ENCODE measurements around the gene SMAGP. TPM values are rescaled to one million over a fixed set of nuclear protein-coding genes. Genes with fewer than 3 reads are reported as not detected.
"Not testable (repeated sequence)": the region's sequence is repeated elsewhere in the genome, so short reads cannot be mapped to it uniquely, and the experiment has no call there.

Gene SMAGP
- polyA plus RNA-seq, 4 donors: 22.2 to 48.7 (median 31.2) TPM

DNA sequence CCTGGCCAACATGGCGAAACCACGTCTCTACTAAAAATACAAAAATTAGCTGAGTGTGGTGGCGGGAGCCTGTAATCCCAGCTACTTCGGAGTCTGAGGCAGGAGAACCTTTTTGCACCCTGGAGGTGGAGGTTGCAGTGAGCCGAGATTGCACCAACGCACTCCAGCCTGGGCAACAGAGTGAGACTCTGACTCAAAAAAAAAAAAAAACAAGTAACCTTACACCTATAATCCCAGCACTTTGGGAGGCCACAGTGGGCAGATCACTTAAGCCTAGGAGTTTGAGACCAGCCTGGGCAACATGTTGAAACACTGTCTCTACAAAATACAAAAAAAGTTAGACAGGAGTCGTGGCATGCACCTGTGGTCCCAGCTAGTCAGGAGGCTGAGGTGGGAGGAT is 2.6 kb upstream of the SMAGP start:
- not testable (repeated sequence) for FAIRE-seq; H3K27me3 ChIP-seq (ENCODE audit: control insufficient read depth in 3 of 3, insufficient read depth in 3 of 3, low read length in 3 of 3); H3K9me3 ChIP-seq (ENCODE audit: control insufficient read depth in 2 of 2, insufficient read depth in 1 of 2, low read depth in 1 of 2, low read length in 1 of 2); H3K4me3 ChIP-seq (ENCODE audit: low read depth in 1 of 3, low read length in 3 of 3); DNase-seq; H3K27ac ChIP-seq (ENCODE audit: low read depth in 1 of 3, low read length in 2 of 3); H3K36me3 ChIP-seq (ENCODE audit: control insufficient read depth in 3 of 3, insufficient read depth in 2 of 3, low read depth in 1 of 3, low read length in 3 of 3)
- WGBS, 3 donors: 96 to 97% (median 96%) methylated on average over 7 of the region's 7 CpGs
- H3K4me1 ChIP-seq (ENCODE audit: control insufficient read depth in 3 of 3, insufficient read depth in 2 of 3, low read depth in 1 of 3, low read length in 2 of 3): peaks cover 0 to 21% (median 6%) of the 10 kb centered on the region in 3 donors

DNA sequence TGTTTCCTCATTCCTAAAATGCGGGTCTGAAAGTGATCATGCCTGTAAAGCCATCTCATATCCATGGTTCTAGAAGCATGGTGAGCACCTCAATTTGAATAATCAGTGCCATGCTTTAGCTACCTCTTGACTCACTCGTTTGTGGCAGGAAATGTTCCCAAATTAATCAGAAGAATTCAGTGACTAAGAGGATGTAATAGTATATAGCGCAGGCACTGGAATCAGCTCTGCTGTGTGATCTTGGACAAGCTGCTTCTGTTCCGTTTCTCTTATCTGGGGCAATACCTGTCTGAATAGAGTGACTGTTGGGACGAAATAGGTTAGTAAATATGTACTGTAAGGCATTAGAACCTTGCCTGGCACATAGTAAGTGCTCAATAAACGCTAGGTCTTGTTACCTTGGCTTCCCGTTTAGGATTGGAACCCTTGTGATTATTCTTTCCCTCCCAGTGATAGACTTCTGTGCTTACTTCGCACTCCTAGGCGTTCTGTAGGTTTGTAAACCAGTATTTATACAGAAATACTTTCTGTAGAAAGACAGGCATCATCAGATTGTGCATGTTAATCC is 820 bp upstream of the SMAGP start:
- Histone ChIP-seq H3K27ac (ENCODE audit: low read depth in 1 of 3, low read length in 2 of 3) (peak overlapping the region; percentile 75 to 97 (median 93)), H3K36me3 (ENCODE audit: control insufficient read depth in 3 of 3, insufficient read depth in 2 of 3, low read depth in 1 of 3, low read length in 3 of 3) (peaks cover 0 to 6% (median 0%) of the 10 kb centered on the region in 3 donors), H3K27me3 (ENCODE audit: control insufficient read depth in 3 of 3, insufficient read depth in 3 of 3, low read length in 3 of 3) (peaks cover 0 to 5% (median 0%) of the 10 kb centered on the region in 3 donors), H3K9me3 (ENCODE audit: control insufficient read depth in 2 of 2, insufficient read depth in 1 of 2, low read depth in 1 of 2, low read length in 1 of 2) (no peaks in the 10 kb centered on the region), H3K4me3 (ENCODE audit: low read depth in 1 of 3, low read length in 3 of 3) (peak overlapping the region in 2 of 3 donors; percentile 78 to 87), H3K4me1 (ENCODE audit: control insufficient read depth in 3 of 3, insufficient read depth in 2 of 3, low read depth in 1 of 3, low read length in 2 of 3) (peaks cover 0 to 21% (median 6%) of the 10 kb centered on the region in 3 donors)
- 17 to 46% (median 30%) methylated on average over 9 of the region's 9 CpGs for WGBS, 3 donors
- FAIRE-seq (no peak), DNase-seq (peak in 1 of 2 donors; percentile 88)

DNA sequence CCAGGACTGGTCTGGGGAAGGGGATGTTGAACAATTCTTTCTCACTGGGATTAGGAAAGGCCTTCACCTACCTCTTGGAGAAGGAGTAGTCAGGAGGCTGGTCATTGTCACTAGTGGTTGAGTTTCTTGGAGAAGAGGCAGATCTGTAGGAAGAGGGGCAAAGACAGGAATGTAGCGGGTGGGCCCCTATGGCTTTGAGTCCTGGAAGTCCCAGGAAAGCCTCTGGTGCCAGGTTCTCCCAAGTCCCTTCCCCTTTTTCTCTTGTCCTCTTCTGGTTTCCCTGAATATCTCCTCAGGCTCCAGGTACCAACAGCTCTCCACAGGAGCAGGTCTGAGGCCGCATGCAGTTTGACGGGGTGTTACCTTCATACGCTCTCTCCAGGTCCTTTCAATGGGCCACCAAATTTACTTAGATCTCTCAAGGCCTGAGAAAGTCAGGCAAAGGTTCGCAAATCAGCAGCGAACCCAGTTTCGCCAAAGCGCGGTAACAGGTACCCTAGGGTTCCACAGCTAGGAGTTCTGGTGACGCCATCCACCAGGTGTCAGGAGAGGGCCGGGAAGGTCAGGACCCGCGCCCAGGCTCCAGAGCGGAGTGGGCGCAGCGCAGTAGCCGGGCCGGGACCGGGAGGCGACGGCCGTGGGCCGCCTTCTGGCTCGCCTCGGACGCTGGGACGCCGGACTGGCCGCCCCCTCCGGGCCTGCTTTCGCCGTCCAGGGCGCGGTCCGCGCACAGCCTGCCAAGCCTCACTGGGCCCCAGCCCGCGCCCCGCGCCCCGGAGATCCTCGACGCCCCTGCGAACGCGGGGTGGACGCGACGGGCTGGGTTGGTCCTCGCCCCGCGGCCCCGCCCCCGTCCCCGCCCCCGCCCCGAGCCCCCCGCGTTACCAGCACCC is 795 bp downstream of the SMAGP start:
- Histone ChIP-seq H3K4me3 (ENCODE audit: low read depth in 1 of 3, low read length in 3 of 3) (peak overlapping the region; percentile 73 to 87 (median 78)), H3K36me3 (ENCODE audit: control insufficient read depth in 3 of 3, insufficient read depth in 2 of 3, low read depth in 1 of 3, low read length in 3 of 3) (peaks cover 0 to 6% (median 0%) of the 10 kb centered on the region in 3 donors), H3K9me3 (ENCODE audit: control insufficient read depth in 2 of 2, insufficient read depth in 1 of 2, low read depth in 1 of 2, low read length in 1 of 2) (no peaks in the 10 kb centered on the region), H3K4me1 (ENCODE audit: control insufficient read depth in 3 of 3, insufficient read depth in 2 of 3, low read depth in 1 of 3, low read length in 2 of 3) (peaks cover 0 to 12% (median 6%) of the 10 kb centered on the region in 3 donors), H3K27ac (ENCODE audit: low read depth in 1 of 3, low read length in 2 of 3) (peak overlapping the region; percentile 75 to 97 (median 93)), H3K27me3 (ENCODE audit: control insufficient read depth in 3 of 3, insufficient read depth in 3 of 3, low read length in 3 of 3) (peaks cover 0 to 5% (median 0%) of the 10 kb centered on the region in 3 donors)
- 6 to 8% (median 7%) methylated on average over 23 to 59 of the region's 59 CpGs for WGBS, 3 donors
- DNase-seq (peak; percentile 81 to 88), FAIRE-seq (no peak)

DNA sequence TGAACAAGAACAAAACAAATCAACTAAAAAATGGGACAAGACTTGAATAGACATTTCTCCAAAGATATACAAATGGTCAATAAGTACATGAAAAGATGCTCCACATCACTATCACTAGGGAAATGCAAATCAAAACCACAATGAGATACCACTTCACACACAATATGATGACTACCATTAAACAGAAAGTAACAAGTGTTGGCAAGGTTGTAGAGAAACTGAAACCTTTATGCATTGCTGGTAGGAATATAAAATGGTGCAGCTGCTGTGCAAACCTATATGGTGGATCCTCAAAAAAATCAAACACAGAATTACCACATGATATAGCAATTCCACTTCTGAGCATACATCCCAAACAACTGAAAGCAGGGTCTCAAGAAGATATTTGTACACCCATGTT is 5.2 kb downstream of the SMAGP start:
- H3K27me3 ChIP-seq (ENCODE audit: control insufficient read depth in 3 of 3, insufficient read depth in 3 of 3, low read length in 3 of 3): peaks cover 0 to 3% (median 0%) of the 10 kb centered on the region in 3 donors
- no peak for DNase-seq
- peaks cover 0 to 9% (median 0%) of the 10 kb centered on the region in 3 donors for H3K36me3 ChIP-seq (ENCODE audit: control insufficient read depth in 3 of 3, insufficient read depth in 2 of 3, low read depth in 1 of 3, low read length in 3 of 3)
- no peak for FAIRE-seq
- peaks cover 0 to 5% (median 0%) of the 10 kb centered on the region in 3 donors for H3K4me1 ChIP-seq (ENCODE audit: control insufficient read depth in 3 of 3, insufficient read depth in 2 of 3, low read depth in 1 of 3, low read length in 2 of 3)
- no peak overlapping the region for H3K27ac ChIP-seq (ENCODE audit: low read depth in 1 of 3, low read length in 2 of 3)
- no peak overlapping the region for H3K4me3 ChIP-seq (ENCODE audit: low read depth in 1 of 3, low read length in 3 of 3)
- H3K9me3 ChIP-seq (ENCODE audit: control insufficient read depth in 2 of 2, insufficient read depth in 1 of 2, low read depth in 1 of 2, low read length in 1 of 2): no peaks in the 10 kb centered on the region

GRCh38 chr12:51264297-51264696 is 5.9 kb downstream of the SMAGP start:
- H3K4me3 ChIP-seq (ENCODE audit: low read depth in 1 of 3, low read length in 3 of 3): no peak overlapping the region
- H3K27ac ChIP-seq (ENCODE audit: low read depth in 1 of 3, low read length in 2 of 3): no peak overlapping the region
- peaks cover 0 to 1% (median 0%) of the 10 kb centered on the region in 3 donors for H3K27me3 ChIP-seq (ENCODE audit: control insufficient read depth in 3 of 3, insufficient read depth in 3 of 3, low read length in 3 of 3)
- FAIRE-seq: no peak
- peaks cover 0 to 4% (median 0%) of the 10 kb centered on the region in 3 donors for H3K4me1 ChIP-seq (ENCODE audit: control insufficient read depth in 3 of 3, insufficient read depth in 2 of 3, low read depth in 1 of 3, low read length in 2 of 3)
- DNase-seq: no peak
- WGBS, 3 donors: 89 to 95% (median 95%) methylated on average over 5 of the region's 5 CpGs
- no peaks in the 10 kb centered on the region for H3K9me3 ChIP-seq (ENCODE audit: control insufficient read depth in 2 of 2, insufficient read depth in 1 of 2, low read depth in 1 of 2, low read length in 1 of 2)
- peaks cover 0 to 9% (median 0%) of the 10 kb centered on the region in 3 donors for H3K36me3 ChIP-seq (ENCODE audit: control insufficient read depth in 3 of 3, insufficient read depth in 2 of 3, low read depth in 1 of 3, low read length in 3 of 3)

DNA sequence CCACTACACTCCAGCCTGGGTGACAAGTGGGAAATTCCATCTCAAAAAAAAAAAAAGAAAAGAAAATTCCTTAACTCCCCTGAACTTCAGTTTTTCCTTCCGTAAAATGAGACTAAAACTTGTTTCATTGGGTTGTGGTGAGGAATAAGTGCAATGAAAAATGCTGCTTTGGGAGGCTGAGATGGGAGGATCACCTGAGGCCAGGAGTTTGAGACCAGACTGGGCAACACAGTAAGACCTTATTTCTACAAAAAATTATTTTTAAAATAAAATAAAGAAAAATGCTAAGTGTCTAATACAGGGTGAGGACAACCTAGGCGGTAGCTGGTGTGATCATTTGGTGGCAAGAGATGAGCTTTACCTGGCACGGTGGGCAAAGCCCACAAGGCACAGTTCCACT is 6.9 kb downstream of the SMAGP start:
- 97 to 98% (median 98%) methylated on average over 3 of the region's 3 CpGs for WGBS, 3 donors
- no peaks in the 10 kb centered on the region for H3K4me1 ChIP-seq (ENCODE audit: control insufficient read depth in 3 of 3, insufficient read depth in 2 of 3, low read depth in 1 of 3, low read length in 2 of 3)
- peaks cover 0 to 9% (median 0%) of the 10 kb centered on the region in 3 donors for H3K36me3 ChIP-seq (ENCODE audit: control insufficient read depth in 3 of 3, insufficient read depth in 2 of 3, low read depth in 1 of 3, low read length in 3 of 3)
- H3K27ac ChIP-seq (ENCODE audit: low read depth in 1 of 3, low read length in 2 of 3): no peak overlapping the region
- no peaks in the 10 kb centered on the region for H3K27me3 ChIP-seq (ENCODE audit: control insufficient read depth in 3 of 3, insufficient read depth in 3 of 3, low read length in 3 of 3)
- FAIRE-seq (no peak), DNase-seq (no peak)
- H3K9me3 ChIP-seq (ENCODE audit: control insufficient read depth in 2 of 2, insufficient read depth in 1 of 2, low read depth in 1 of 2, low read length in 1 of 2): no peaks in the 10 kb centered on the region
- no peak overlapping the region for H3K4me3 ChIP-seq (ENCODE audit: low read depth in 1 of 3, low read length in 3 of 3)

DNA sequence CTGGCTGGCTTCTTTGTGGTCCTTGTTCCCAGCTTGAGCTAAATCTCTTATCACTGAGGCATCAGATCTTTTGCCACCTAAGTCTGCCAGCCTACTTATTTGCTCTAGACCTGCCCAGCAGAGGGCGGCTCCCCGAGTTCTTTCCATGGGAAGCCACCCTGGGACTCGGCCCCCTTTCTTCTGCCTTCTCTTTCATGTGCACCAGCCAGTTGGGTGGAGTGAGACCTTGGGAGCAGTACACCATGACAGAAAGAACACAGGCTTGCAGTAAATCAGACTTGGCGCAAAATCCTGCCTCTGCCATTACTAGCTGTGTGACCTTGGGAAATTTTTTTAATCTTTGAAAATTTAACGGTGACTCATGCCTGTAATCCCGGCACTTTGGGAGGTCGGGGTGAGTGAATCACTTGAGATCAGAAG is 7.4 kb downstream of the SMAGP start:
- H3K27me3 ChIP-seq (ENCODE audit: control insufficient read depth in 3 of 3, insufficient read depth in 3 of 3, low read length in 3 of 3): no peaks in the 10 kb centered on the region
- no peak overlapping the region for H3K4me3 ChIP-seq (ENCODE audit: low read depth in 1 of 3, low read length in 3 of 3)
- FAIRE-seq (no peak), DNase-seq (peak; percentile 65 to 73)
- peaks cover 0 to 9% (median 0%) of the 10 kb centered on the region in 3 donors for H3K36me3 ChIP-seq (ENCODE audit: control insufficient read depth in 3 of 3, insufficient read depth in 2 of 3, low read depth in 1 of 3, low read length in 3 of 3)
- WGBS, 3 donors: 6 to 41% (median 17%) methylated on average over 7 of the region's 7 CpGs
- no peaks in the 10 kb centered on the region for H3K4me1 ChIP-seq (ENCODE audit: control insufficient read depth in 3 of 3, insufficient read depth in 2 of 3, low read depth in 1 of 3, low read length in 2 of 3)
- H3K9me3 ChIP-seq (ENCODE audit: control insufficient read depth in 2 of 2, insufficient read depth in 1 of 2, low read depth in 1 of 2, low read length in 1 of 2): no peaks in the 10 kb centered on the region
- no peak overlapping the region for H3K27ac ChIP-seq (ENCODE audit: low read depth in 1 of 3, low read length in 2 of 3)

GRCh38 chr12:51259600-51259999 is 10.6 kb downstream of the SMAGP start:
- FAIRE-seq: not testable (repeated sequence)
- WGBS, 3 donors: 80 to 98% (median 89%) methylated on average over 1 of the region's 1 CpG

More at GRCh38 chr12:51259600-51259999, 10.6 kb downstream of the SMAGP start:
- DNase-seq; H3K27ac ChIP-seq (ENCODE audit: low read depth in 1 of 3, low read length in 2 of 3); H3K9me3 ChIP-seq (ENCODE audit: control insufficient read depth in 2 of 2, insufficient read depth in 1 of 2, low read depth in 1 of 2, low read length in 1 of 2); H3K27me3 ChIP-seq (ENCODE audit: control insufficient read depth in 3 of 3, insufficient read depth in 3 of 3, low read length in 3 of 3); H3K4me1 ChIP-seq (ENCODE audit: control insufficient read depth in 3 of 3, insufficient read depth in 2 of 3, low read depth in 1 of 3, low read length in 2 of 3); H3K4me3 ChIP-seq (ENCODE audit: low read depth in 1 of 3, low read length in 3 of 3): not testable (repeated sequence)
- H3K36me3 ChIP-seq (ENCODE audit: control insufficient read depth in 3 of 3, insufficient read depth in 2 of 3, low read depth in 1 of 3, low read length in 3 of 3): peaks cover 0 to 13% (median 2%) of the 10 kb centered on the region in 3 donors
